HEK293 (cell line): ENCODE data around the gene DCANP1.

Source experiments
- CTCF ChIA-PET: fragments of 350-600 bp; formaldehyde crosslinking; extraction: SDS; loops from one replicate; lab custom pipeline; 2021; ENCODE audit warnings: antibody characterized with exemption; lab: Yijun Ruan, JAX
- POLR2A ChIA-PET: fragments of 300-600 bp; formaldehyde crosslinking; extraction: SDS; loops from one replicate; lab custom pipeline; 2020; ENCODE audit warnings: antibody characterized with exemption, inconsistent platforms; lab: Yijun Ruan, JAX
- H3K27ac ChIP-seq: fragments of 200-500 bp; sonication (Bioruptor generic); 2 replicates; pipeline ENCODE4 v1.5.1; 2014; ENCODE audit warnings: low read depth, low read length, control low read depth, inconsistent platforms; ENCODE audit errors: extremely low read depth
- H3K36me3 ChIP-seq, 2 experiments: fragments of 200-500 bp in 1 of 2; sonication (Bioruptor generic) in 1 of 2; 1 replicate in 1 of 2; 2 replicates in 1 of 2; pipeline ENCODE4 v1.5.1; 2014 to 2017; ENCODE audit warnings: inconsistent platforms in 2 of 2, low read length in 2 of 2; ENCODE audit not compliant: control insufficient read depth in 2 of 2, insufficient read depth in 1 of 2
- H3K4me1 ChIP-seq: fragments of 200-500 bp; sonication (Bioruptor generic); 2 replicates; pipeline ENCODE4 v1.5.1; 2014; ENCODE audit warnings: mild to moderate bottlenecking, low read length, inconsistent platforms; ENCODE audit not compliant: control insufficient read depth, insufficient read depth
- H3K4me3 ChIP-seq: 2 replicates; pipeline ENCODE4 v1.5.1; 2011; ENCODE audit warnings: low read depth, mild to moderate bottlenecking, control low read depth, low read length, moderate library complexity
- H3K9me3 ChIP-seq: fragments of 200-500 bp; sonication (Bioruptor generic); 2 replicates; pipeline ENCODE4 v1.5.1; 2014; ENCODE audit warnings: low read depth, low read length, inconsistent platforms; ENCODE audit not compliant: control insufficient read depth, insufficient read depth
- GLI2 ChIP-seq: fragments of 450-650 bp; formaldehyde crosslinking; IDR thresholded peaks from 2 replicates; pipeline ENCODE4; 2017; ENCODE audit warnings: missing biosample characterization, missing genetic modification characterization, low read depth, borderline replicate concordance
- INSM2 ChIP-seq: fragments of 450-650 bp; formaldehyde crosslinking; IDR thresholded peaks from 2 replicates; pipeline ENCODE4 v1.5.1; 2016; ENCODE audit warnings: missing biosample characterization, missing genetic modification characterization
- KLF8 ChIP-seq: fragments of 450-650 bp; formaldehyde crosslinking; IDR thresholded peaks from 2 replicates; pipeline ENCODE4 v1.5.1; 2016; ENCODE audit warnings: missing biosample characterization, missing genetic modification characterization
- SP3 ChIP-seq: fragments of 450-650 bp; formaldehyde crosslinking; IDR thresholded peaks from 2 replicates; pipeline ENCODE4 v1.5.1; 2016; ENCODE audit warnings: missing biosample characterization, missing genetic modification characterization
- SP7 ChIP-seq: fragments of 450-650 bp; formaldehyde crosslinking; IDR thresholded peaks from 2 replicates; pipeline ENCODE4 v1.5.1; 2016; ENCODE audit warnings: missing biosample characterization, missing genetic modification characterization
- ZFP41 ChIP-seq: fragments of 450-650 bp; formaldehyde crosslinking; IDR thresholded peaks from 2 replicates; pipeline ENCODE4 v1.5.1; 2016; ENCODE audit warnings: missing biosample characterization, missing genetic modification characterization, borderline replicate concordance
- ZNF112 ChIP-seq: fragments of 450-650 bp; formaldehyde crosslinking; IDR thresholded peaks from 2 replicates; pipeline ENCODE4 v1.5.0; 2017; ENCODE audit warnings: missing biosample characterization, missing genetic modification characterization
- ZNF174 ChIP-seq: fragments of 450-650 bp; formaldehyde crosslinking; IDR thresholded peaks from 2 replicates; pipeline ENCODE4 v1.5.0; 2017; ENCODE audit warnings: missing biosample characterization, mild to moderate bottlenecking, missing genetic modification characterization
- ZNF202 ChIP-seq: fragments of 450-650 bp; formaldehyde crosslinking; IDR thresholded peaks from 2 replicates; pipeline ENCODE4 v1.5.1; 2016; ENCODE audit warnings: missing biosample characterization, missing genetic modification characterization, borderline replicate concordance
- ZNF416 ChIP-seq: fragments of 450-650 bp; formaldehyde crosslinking; IDR thresholded peaks from 2 replicates; pipeline ENCODE4 v1.5.1; 2016; ENCODE audit warnings: missing biosample characterization, missing genetic modification characterization
- ZNF530 ChIP-seq: fragments of 450-650 bp; formaldehyde crosslinking; IDR thresholded peaks from 2 replicates; pipeline ENCODE4 v1.5.1; 2016; ENCODE audit warnings: low read depth, missing biosample characterization, missing genetic modification characterization
- ZNF571 ChIP-seq: fragments of 450-650 bp; formaldehyde crosslinking; IDR thresholded peaks from 2 replicates; pipeline ENCODE4 v1.5.0; 2017; ENCODE audit warnings: missing biosample characterization, missing genetic modification characterization
- ZSCAN4 ChIP-seq: fragments of 450-650 bp; formaldehyde crosslinking; IDR thresholded peaks from 2 replicates; pipeline ENCODE4 v1.5.1; 2017; ENCODE audit warnings: missing biosample characterization, missing genetic modification characterization
- TF ChIP-seq, protein P1 (sequence below): fragments of 450-650 bp; formaldehyde crosslinking; IDR thresholded peaks from 2 replicates; pipeline ENCODE4 v1.5.1; 2016; ENCODE audit warnings: missing biosample characterization, missing genetic modification characterization, low read depth
- TF ChIP-seq, protein P2 (sequence below): fragments of 450-650 bp; formaldehyde crosslinking; IDR thresholded peaks from 2 replicates; pipeline ENCODE4 v1.5.1; 2017; ENCODE audit warnings: missing biosample characterization, missing genetic modification characterization
- TF ChIP-seq, protein P3 (sequence below): fragments of 450-650 bp; formaldehyde crosslinking; optimal IDR thresholded peaks from 2 replicates; pipeline ENCODE3; 2016; ENCODE audit warnings: missing biosample characterization, mild to moderate bottlenecking, missing genetic modification characterization

Gene DCANP1

DNA sequence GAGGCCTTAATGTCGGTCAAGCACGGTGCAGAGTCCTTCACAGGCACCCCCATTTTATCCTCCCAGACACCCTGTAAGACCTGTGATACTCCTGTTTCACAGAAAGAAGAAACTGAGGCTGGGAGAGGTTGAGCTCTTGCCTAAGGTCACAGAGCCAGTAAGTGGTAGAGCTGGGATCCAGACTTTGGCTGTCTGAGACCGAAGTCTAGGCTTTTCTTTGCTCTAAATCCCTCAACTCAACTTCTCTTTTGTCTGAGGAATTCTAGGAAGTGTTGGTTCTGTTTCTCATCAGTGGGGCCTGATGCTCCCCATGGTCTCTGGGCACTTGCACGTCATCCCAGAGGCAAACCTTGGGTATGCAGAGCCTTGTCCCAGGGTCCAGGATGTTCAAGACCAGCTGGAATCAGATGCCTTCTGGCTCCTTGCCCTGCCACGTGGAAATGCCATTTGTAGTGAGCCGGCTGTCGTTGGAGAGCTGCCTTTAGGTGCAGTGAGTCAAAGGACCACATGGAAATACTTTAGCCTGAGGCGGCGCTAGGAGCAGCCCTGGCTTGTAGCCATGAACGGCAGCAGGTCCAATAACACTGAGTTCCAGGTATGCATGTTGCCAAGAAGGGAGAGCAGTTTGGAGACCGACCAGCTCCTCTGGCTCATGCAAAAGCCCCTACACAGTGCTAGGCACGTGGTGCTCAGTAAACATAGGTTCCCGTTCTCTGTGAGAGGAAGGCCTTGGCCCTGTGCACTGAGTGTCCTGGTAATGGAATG, 9.2 kb downstream of the DCANP1 start:
- Histone ChIP-seq H3K9me3 (no peaks in the 10 kb centered on the region), H3K27ac (no peak overlapping the region), H3K4me1 (no peaks in the 10 kb centered on the region), H3K36me3 (no peaks in the 10 kb centered on the region), H3K4me3 (no peak overlapping the region)
- TF ChIP-seq SP7 (tag by site-specific recombination) = no peak
- TF ChIP-seq GLI2 (tag by site-specific recombination) = no peak
- TF ChIP-seq, protein P1, sequence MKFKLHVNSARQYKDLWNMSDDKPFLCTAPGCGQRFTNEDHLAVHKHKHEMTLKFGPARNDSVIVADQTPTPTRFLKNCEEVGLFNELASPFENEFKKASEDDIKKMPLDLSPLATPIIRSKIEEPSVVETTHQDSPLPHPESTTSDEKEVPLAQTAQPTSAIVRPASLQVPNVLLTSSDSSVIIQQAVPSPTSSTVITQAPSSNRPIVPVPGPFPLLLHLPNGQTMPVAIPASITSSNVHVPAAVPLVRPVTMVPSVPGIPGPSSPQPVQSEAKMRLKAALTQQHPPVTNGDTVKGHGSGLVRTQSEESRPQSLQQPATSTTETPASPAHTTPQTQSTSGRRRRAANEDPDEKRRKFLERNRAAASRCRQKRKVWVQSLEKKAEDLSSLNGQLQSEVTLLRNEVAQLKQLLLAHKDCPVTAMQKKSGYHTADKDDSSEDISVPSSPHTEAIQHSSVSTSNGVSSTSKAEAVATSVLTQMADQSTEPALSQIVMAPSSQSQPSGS (tag by site-specific recombination) = no peak
- no peak for TF ChIP-seq KLF8 (tag by site-specific recombination)
- no peak for TF ChIP-seq ZNF571 (tag by site-specific recombination)
- TF ChIP-seq, protein P2, sequence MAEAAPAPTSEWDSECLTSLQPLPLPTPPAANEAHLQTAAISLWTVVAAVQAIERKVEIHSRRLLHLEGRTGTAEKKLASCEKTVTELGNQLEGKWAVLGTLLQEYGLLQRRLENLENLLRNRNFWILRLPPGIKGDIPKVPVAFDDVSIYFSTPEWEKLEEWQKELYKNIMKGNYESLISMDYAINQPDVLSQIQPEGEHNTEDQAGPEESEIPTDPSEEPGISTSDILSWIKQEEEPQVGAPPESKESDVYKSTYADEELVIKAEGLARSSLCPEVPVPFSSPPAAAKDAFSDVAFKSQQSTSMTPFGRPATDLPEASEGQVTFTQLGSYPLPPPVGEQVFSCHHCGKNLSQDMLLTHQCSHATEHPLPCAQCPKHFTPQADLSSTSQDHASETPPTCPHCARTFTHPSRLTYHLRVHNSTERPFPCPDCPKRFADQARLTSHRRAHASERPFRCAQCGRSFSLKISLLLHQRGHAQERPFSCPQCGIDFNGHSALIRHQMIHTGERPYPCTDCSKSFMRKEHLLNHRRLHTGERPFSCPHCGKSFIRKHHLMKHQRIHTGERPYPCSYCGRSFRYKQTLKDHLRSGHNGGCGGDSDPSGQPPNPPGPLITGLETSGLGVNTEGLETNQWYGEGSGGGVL (tag by site-specific recombination) = no peak
- ChIA-PET CTCF (interaction anchor here (0.6 to 3.0 kb wide), 5 partner anchors 11 to 123 kb away, joined by 4 to 18 read pairs (median 6); no protein-coding TSS in a partner anchor), POLR2A (interaction anchor here (0.6 kb wide), 1 partner anchor 25 kb away, joined by 4 read pairs; no protein-coding TSS in a partner anchor)

DNA sequence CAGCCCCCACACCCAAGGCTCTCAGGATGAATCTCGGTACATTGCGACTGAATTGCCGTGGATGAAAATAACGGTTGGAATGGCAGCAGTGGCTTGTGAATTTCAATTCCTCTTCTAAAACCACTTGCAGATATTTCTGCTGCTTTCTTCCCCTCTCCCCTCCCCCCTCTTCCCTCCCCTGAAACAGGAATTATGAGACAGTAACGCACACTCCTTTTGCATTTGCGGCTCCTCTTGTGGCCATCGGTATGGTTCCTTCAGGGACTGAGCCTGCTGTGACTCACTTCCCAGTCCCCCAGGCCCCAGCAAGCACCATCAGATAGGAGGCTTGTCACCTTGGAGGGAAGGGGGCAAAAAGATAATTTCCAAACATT, 9.7 kb downstream of the DCANP1 start:
- Histone ChIP-seq H3K9me3 (no peaks in the 10 kb centered on the region), H3K36me3 (no peaks in the 10 kb centered on the region), H3K4me3 (no peak overlapping the region), H3K27ac (no peak overlapping the region), H3K4me1 (no peaks in the 10 kb centered on the region)
- CTCF ChIA-PET = interaction anchor here (0.7 to 3.0 kb wide), 4 partner anchors 11 to 133 kb away, joined by 3 to 18 read pairs (median 10); no protein-coding TSS in a partner anchor
- TF ChIP-seq, protein P3, sequence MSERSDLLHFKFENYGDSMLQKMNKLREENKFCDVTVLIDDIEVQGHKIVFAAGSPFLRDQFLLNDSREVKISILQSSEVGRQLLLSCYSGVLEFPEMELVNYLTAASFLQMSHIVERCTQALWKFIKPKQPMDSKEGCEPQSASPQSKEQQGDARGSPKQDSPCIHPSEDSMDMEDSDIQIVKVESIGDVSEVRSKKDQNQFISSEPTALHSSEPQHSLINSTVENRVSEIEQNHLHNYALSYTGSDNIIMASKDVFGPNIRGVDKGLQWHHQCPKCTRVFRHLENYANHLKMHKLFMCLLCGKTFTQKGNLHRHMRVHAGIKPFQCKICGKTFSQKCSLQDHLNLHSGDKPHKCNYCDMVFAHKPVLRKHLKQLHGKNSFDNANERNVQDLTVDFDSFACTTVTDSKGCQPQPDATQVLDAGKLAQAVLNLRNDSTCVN (tag by site-specific recombination) = no peak
- no peak for TF ChIP-seq ZNF112 (tag by site-specific recombination)
- no peak for TF ChIP-seq ZNF416
- no peak for TF ChIP-seq ZNF530 (tag by site-specific recombination)
- TF ChIP-seq ZNF202 = no peak
- TF ChIP-seq INSM2 (tag by site-specific recombination) = no peak
- TF ChIP-seq ZNF174 (tag by site-specific recombination) = no peak
- POLR2A ChIA-PET = no interaction called here

DNA sequence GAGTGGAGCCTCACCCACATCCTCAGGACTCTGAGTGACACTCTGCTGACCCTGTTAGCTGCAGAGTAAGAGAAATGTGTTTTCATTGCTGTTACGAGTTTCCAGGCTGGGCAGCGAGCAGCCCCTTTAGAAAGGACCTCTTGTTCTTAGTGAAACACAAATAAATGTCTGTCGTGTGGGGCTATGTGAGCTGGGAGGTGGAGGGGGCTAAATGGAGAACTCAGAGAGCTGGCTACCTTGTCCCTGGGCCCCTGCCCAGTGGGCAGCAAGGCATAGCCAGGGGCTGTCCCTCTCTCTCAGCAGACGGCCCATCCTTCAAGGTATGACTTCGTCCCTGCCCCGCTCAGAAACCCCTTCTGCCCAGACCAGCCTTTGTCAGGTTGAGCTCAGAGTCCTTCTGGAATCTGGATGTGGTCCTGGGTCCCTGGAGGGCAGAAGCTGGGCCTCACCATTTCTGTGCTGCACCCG, 10.2 kb downstream of the DCANP1 start:
- POLR2A ChIA-PET = no interaction called here
- CTCF ChIA-PET = interaction anchor here (0.7 to 3.0 kb wide), 5 partner anchors 10 to 133 kb away, joined by 3 to 18 read pairs (median 6); no protein-coding TSS in a partner anchor
- H3K27ac ChIP-seq = no peak overlapping the region

More for the DNA sequence above, 10.2 kb downstream of the DCANP1 start:
- Histone ChIP-seq H3K36me3 (no peaks in the 10 kb centered on the region), H3K9me3 (no peaks in the 10 kb centered on the region), H3K4me3 (no peak overlapping the region), H3K4me1 (no peaks in the 10 kb centered on the region)
- TF ChIP-seq, protein P2 (tag by site-specific recombination) = no peak
- TF ChIP-seq SP3 (tag by site-specific recombination) (no peak), ZFP41 (tag by site-specific recombination) (no peak), ZSCAN4 (no peak)
